Mucosa of rectum (tissue), 2 donors: Measurements from ENCODE around the gene UBE2J2.

Experiments
- H3K27ac ChIP-seq, 2 donors: one replicate each; pipeline ENCODE4 v1.7.0; 2013; ENCODE audit warnings: inconsistent platforms in 2 of 2, low read depth in 2 of 2, low read length in 2 of 2
- H3K27me3 ChIP-seq, 2 donors: one replicate each; pipeline ENCODE4 v1.7.0; 2013; ENCODE audit warnings: low read length in 2 of 2; ENCODE audit not compliant: control insufficient read depth in 2 of 2, insufficient read depth in 2 of 2
- H3K36me3 ChIP-seq, 2 donors: one replicate each; pipeline ENCODE4 v1.7.0; 2013; ENCODE audit warnings: low read length in 2 of 2; ENCODE audit not compliant: control insufficient read depth in 2 of 2, insufficient read depth in 2 of 2
- H3K4me1 ChIP-seq, 2 donors: one replicate each; pipeline ENCODE4 v1.7.0; 2013; ENCODE audit warnings: low read length in 2 of 2, mild to moderate bottlenecking in 1 of 2; ENCODE audit not compliant: control insufficient read depth in 2 of 2, insufficient read depth in 2 of 2
- H3K4me3 ChIP-seq, 2 donors: one replicate each; pipeline ENCODE4 v1.7.0; 2013; ENCODE audit warnings: low read length in 2 of 2
- H3K9ac ChIP-seq, 2 donors: one replicate each; pipeline ENCODE4 v1.7.0; 2013; ENCODE audit warnings: low read length in 2 of 2, low read depth in 1 of 2, mild to moderate bottlenecking in 1 of 2
- H3K9me3 ChIP-seq, 2 donors: one replicate each; pipeline ENCODE4 v1.7.0; 2013; ENCODE audit warnings: low read length in 2 of 2; ENCODE audit not compliant: control insufficient read depth in 2 of 2
- donor health status: healthy.
- donor health status: Normal muscosa, but diverticular disease.

The UBE2J2 gene

DNA sequence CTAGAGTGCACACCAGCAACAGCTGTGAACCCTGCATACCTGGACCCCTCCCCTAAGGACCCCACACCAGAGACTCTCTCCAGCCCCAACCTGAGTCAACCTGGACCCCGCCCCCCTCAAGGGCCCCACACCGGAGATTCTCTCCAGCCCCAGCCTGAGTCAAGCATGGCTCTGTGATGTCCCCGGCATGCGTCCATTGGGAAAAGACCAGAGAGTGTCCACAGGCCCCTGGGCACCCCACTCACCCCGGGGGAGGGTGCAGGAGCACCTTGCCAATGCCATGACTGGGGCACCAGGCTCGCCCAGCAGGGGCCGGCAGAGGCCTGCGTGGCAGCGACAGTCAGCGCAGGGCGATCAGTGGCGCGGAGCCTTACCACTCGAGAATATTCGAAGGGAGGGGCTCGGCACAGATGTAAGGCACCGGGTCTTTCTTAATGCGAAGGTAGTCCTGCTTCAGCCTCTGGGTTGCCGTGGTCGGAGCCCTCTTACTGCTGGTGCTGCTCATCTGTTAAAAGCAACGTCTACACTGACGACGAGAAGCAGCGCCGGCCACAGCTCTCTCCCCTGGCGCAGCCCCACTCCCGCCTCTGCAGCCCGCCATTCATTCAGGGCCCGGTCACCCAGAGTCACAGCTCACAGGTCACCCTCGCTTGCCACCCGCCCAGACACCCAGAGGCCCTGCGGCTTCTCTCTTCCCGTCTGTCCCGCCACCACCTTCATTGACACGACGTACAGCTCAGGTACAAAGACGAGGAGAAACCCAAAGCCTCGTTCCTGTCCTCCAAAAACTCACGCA lies 6.0 kb downstream of the UBE2J2 start:
- Histone ChIP-seq H3K36me3 (peaks cover 25 to 30% of the 10 kb centered on the region in 2 donors), H3K4me3 (no peak overlapping the region), H3K4me1 (peaks cover 16 to 20% of the 10 kb centered on the region in 2 donors), H3K27ac (no peak overlapping the region), H3K27me3 (no peaks in the 10 kb centered on the region), H3K9ac (no peak overlapping the region), H3K9me3 (no peaks in the 10 kb centered on the region)

DNA sequence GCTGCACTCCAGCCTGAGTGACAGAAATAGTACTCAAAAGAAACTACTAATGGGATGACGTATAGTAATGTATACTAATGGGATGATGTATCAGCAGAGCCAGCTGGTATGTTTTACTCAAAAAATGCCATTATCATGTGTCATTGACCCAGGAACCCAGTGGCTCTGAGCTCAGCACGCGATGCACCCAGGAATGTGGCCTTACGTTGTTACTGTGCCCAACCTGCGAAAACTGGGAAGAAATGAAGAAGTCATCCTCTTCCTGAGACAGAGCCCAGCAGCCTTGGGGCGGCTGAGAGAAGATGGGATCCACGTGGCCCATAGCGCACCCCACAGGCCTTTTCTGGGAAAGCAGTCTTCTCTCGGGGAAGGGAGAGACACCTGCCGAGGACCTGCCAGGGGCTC lies 8.8 kb downstream of the UBE2J2 start:
- Histone ChIP-seq H3K4me3 (no peak overlapping the region), H3K36me3 (peaks cover 43 to 46% of the 10 kb centered on the region in 2 donors), H3K27me3 (no peaks in the 10 kb centered on the region), H3K4me1 (peaks cover 0 to 3% of the 10 kb centered on the region in 2 donors), H3K9ac (no peak overlapping the region), H3K9me3 (no peaks in the 10 kb centered on the region), H3K27ac (no peak overlapping the region)

DNA sequence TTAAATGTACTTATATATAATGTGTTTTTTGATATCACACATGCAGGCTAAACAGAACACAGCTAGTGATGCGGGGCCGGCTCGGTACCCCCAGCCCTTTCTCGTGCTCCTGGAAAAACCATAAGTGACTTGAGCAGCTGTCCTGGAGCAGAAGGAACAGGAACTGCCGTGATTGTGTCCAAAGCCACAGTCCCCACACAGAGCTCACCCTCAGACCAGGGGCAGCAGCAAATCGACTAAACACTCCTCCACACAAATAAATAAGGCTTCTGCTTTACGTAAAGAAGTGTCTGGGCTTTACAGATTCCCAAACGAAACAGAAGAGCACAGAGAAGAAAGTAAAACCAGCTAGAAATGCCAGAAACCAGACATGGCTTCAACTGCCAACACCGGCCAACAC lies 9.6 kb downstream of the UBE2J2 start:
- Histone ChIP-seq H3K4me3 (no peak overlapping the region), H3K9ac (no peak overlapping the region), H3K9me3 (no peaks in the 10 kb centered on the region), H3K27me3 (no peaks in the 10 kb centered on the region), H3K36me3 (peaks cover 47 to 51% of the 10 kb centered on the region in 2 donors), H3K4me1 (peaks cover 0 to 3% of the 10 kb centered on the region in 2 donors), H3K27ac (no peak overlapping the region)

DNA sequence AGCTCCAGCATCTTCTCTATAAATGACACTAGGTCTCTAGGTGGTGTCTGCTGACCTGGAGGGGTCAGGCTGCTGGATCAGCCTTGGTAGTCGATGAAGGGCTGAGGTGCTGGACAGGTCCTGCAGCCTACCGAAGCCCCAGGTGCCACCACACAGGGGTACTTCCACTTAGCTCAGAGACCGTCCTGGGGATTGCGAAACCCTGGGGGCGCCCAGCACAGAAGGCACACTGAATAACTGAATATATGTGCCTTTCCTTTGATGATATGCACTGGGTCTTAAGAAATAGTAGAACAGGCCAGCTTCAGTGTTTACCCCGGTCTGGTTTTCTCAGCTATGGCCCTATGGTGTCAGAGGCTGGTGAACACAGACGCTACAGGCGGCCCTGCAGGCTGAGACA lies 10.9 kb downstream of the UBE2J2 start:
- no peaks in the 10 kb centered on the region for H3K27me3 ChIP-seq
- peaks cover 0 to 3% of the 10 kb centered on the region in 2 donors for H3K4me1 ChIP-seq
- no peak overlapping the region for H3K9ac ChIP-seq
- H3K27ac ChIP-seq, result no peak overlapping the region
- no peak overlapping the region for H3K4me3 ChIP-seq
- no peaks in the 10 kb centered on the region for H3K9me3 ChIP-seq
- peaks cover 50 to 57% of the 10 kb centered on the region in 2 donors for H3K36me3 ChIP-seq

DNA sequence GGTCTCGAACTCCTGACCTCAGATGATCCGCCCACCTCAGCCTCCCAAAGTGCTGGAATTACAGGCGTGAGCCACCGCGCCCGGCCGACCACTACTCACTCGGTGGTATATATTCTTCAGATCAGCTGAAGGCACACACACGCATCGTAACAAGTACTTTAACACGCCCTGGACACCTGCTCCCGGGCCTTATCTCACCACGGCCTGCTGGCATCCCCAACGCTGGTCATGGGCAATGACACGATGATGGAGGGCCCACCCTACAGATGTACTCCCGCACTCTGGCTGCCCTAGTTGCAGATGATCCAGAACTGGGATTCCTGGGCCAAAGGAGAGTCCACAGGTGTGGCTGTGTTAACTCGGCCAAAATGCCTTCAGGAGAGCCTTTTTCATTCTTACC lies 11.6 kb downstream of the UBE2J2 start:
- Histone ChIP-seq H3K36me3 (peaks cover 46 to 54% of the 10 kb centered on the region in 2 donors), H3K27me3 (no peaks in the 10 kb centered on the region), H3K4me3 (no peak overlapping the region), H3K9ac (no peak overlapping the region), H3K9me3 (no peaks in the 10 kb centered on the region), H3K27ac (no peak overlapping the region), H3K4me1 (peaks cover 0 to 3% of the 10 kb centered on the region in 2 donors)

GRCh38 chr1:1260843-1261560 lies 12.7 kb downstream of the UBE2J2 start:
- peaks cover 0 to 3% of the 10 kb centered on the region in 2 donors for H3K4me1 ChIP-seq
- no peaks in the 10 kb centered on the region for H3K27me3 ChIP-seq
- H3K9me3 ChIP-seq, result no peaks in the 10 kb centered on the region
- H3K36me3 ChIP-seq, result peaks cover 46 to 58% of the 10 kb centered on the region in 2 donors
- H3K9ac ChIP-seq, result no peak overlapping the region
- H3K27ac ChIP-seq, result no peak overlapping the region
- no peak overlapping the region for H3K4me3 ChIP-seq

- H3K4me1 ChIP-seq, result peaks cover 0 to 3% of the 10 kb centered on the region in 2 donors
- H3K9ac ChIP-seq, result no peak overlapping the region
- H3K27ac ChIP-seq, result no peak overlapping the region
- H3K27me3 ChIP-seq, result no peaks in the 10 kb centered on the region
- no peaks in the 10 kb centered on the region for H3K9me3 ChIP-seq
- no peak overlapping the region for H3K4me3 ChIP-seq
- peaks cover 45 to 61% of the 10 kb centered on the region in 2 donors for H3K36me3 ChIP-seq
Observed at GRCh38 chr1:1259951-1260600, 13.6 kb downstream of the UBE2J2 start.

DNA sequence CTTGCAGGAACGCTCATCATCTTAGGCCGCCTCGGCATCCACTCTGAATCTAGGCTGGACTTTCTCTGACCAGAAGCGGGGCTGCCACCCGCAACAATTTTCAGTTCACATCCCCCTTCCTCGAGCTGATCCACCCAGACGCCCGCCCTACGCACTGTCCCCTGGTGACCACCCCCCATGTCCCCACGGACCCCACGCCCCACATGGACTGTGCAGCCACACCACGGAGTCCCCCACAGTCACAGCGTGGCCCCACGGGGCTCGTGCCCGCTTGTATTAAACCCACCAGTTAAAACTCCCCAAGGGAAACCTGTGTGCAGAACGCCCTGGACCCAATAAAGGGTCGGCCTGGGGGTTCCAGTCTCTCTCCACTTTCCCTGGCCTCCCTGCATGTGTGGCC lies 14.1 kb downstream of the UBE2J2 start:
- H3K9me3 ChIP-seq, result no peaks in the 10 kb centered on the region
- H3K4me1 ChIP-seq, result peaks cover 0 to 3% of the 10 kb centered on the region in 2 donors
- H3K27ac ChIP-seq, result no peak overlapping the region
- no peak overlapping the region for H3K4me3 ChIP-seq
- H3K27me3 ChIP-seq, result no peaks in the 10 kb centered on the region
- H3K9ac ChIP-seq, result no peak overlapping the region
- H3K36me3 ChIP-seq, result peaks cover 46 to 62% of the 10 kb centered on the region in 2 donors

GRCh38 chr1:1259119-1259488 lies 14.6 kb downstream of the UBE2J2 start:
- H3K27ac ChIP-seq, result no peak overlapping the region
- no peaks in the 10 kb centered on the region for H3K27me3 ChIP-seq
- H3K4me3 ChIP-seq, result no peak overlapping the region
- peaks cover 0 to 3% of the 10 kb centered on the region in 2 donors for H3K4me1 ChIP-seq
- peaks cover 43 to 63% of the 10 kb centered on the region in 2 donors for H3K36me3 ChIP-seq
- H3K9me3 ChIP-seq, result no peaks in the 10 kb centered on the region
- H3K9ac ChIP-seq, result no peak overlapping the region
